Panc1 (cell line): ENCODE data around the gene CD14.

ENCODE experiments used
- CTCF ChIP-seq: fragments of 450-650 bp; IDR thresholded peaks from 2 replicates; pipeline ENCODE4 v1.5.1; 2017; ENCODE audit warnings: mild to moderate bottlenecking
- POLR2AphosphoS5 ChIP-seq: IDR thresholded peaks from 2 replicates; pipeline ENCODE4 v1.6.1; 2012; ENCODE audit warnings: mild to moderate bottlenecking, low read depth, low read length, moderate library complexity
- REST ChIP-seq, 2 experiments: IDR thresholded peaks; 2 replicates each; pipeline ENCODE4 v1.6.1; 2011 to 2012; ENCODE audit warnings: low read depth in 2 of 2, control low read depth in 1 of 2, low read length in 1 of 2, mild to moderate bottlenecking in 1 of 2, moderate library complexity in 1 of 2; ENCODE audit not compliant: insufficient read depth in 1 of 2
- TCF7L2 ChIP-seq: IDR thresholded peaks from 2 replicates; pipeline ENCODE4 v1.6.1; 2011; ENCODE audit warnings: mild to moderate bottlenecking, low read depth, low read length, inconsistent platforms

- no peak for TF ChIP-seq CTCF
- TF ChIP-seq POLR2AphosphoS5, result no peak
- TF ChIP-seq TCF7L2, result no peak
- TF ChIP-seq REST (IDR thresholded peaks at IDR 0.05; ENCODE audit: insufficient read depth in 1 of 2, low read depth in 2 of 2, low read length in 1 of 2), result no peak
These were observed 45.5 kb downstream of the CD14 start for GRCh38 chr5:140587495-140587894.
